ENCODE data around the gene PROM1.

DNA sequence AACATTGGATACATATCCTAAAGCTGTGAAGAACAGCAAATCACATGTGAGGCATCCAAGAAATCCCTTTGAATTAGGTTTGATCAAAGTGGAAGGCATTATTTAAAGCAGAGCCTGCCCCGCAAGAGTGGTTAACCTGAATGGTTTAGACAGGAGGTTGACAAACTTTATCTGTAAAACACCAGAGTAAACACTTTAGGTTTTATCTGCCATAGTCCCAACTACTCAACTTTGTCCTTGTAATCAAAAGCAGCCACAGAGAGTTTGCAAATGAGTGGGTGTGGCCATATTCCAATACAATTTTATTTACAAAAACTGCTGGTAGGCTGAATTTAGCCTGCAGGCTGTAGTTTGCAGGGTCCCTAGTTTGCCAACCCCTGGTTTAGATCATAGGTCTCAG lies 95.6 kb downstream of the PROM1 start:
- TF ChIP-seq, protein P1, sequence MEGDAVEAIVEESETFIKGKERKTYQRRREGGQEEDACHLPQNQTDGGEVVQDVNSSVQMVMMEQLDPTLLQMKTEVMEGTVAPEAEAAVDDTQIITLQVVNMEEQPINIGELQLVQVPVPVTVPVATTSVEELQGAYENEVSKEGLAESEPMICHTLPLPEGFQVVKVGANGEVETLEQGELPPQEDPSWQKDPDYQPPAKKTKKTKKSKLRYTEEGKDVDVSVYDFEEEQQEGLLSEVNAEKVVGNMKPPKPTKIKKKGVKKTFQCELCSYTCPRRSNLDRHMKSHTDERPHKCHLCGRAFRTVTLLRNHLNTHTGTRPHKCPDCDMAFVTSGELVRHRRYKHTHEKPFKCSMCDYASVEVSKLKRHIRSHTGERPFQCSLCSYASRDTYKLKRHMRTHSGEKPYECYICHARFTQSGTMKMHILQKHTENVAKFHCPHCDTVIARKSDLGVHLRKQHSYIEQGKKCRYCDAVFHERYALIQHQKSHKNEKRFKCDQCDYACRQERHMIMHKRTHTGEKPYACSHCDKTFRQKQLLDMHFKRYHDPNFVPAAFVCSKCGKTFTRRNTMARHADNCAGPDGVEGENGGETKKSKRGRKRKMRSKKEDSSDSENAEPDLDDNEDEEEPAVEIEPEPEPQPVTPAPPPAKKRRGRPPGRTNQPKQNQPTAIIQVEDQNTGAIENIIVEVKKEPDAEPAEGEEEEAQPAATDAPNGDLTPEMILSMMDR (IDR thresholded peaks at IDR 0.05), result no peak
- no peak for TF ChIP-seq POLR2A (IDR thresholded peaks at IDR 0.05)

Measured in body of pancreas (tissue), 4 donors.